Osteoblast (primary cell): ENCODE results near the gene CALHM6. TPM values are rescaled to one million over a fixed set of nuclear protein-coding genes. Genes with fewer than 3 reads are reported as not detected.

Experiments used
- DNase-seq: peaks from one replicate; pipeline ENCODE4 v3.0.0; 2011; ENCODE audit warnings: low spot score, mixed read lengths; ENCODE audit not compliant: insufficient read length; ENCODE audit errors: missing footprints
- H2AFZ ChIP-seq: 2 replicates; pipeline ENCODE4 v1.6.0; 2011; ENCODE audit warnings: mild to moderate bottlenecking, low read length
- H3K27ac ChIP-seq: 2 replicates; pipeline ENCODE4 v1.5.1; 2011; ENCODE audit warnings: mild to moderate bottlenecking, low read depth, low read length, moderate library complexity
- H3K27me3 ChIP-seq: 2 replicates; pipeline ENCODE4 v1.6.0; 2012; ENCODE audit warnings: mild to moderate bottlenecking, control low read depth, inconsistent platforms, low read length, moderate library complexity; ENCODE audit not compliant: insufficient read depth
- H3K36me3 ChIP-seq: 2 replicates; pipeline ENCODE4 v1.5.1; 2011; ENCODE audit warnings: mild to moderate bottlenecking, low read length, control low read depth, moderate library complexity; ENCODE audit not compliant: insufficient read depth
- H3K4me1 ChIP-seq: 2 replicates; pipeline ENCODE4 v1.5.1; 2011; ENCODE audit warnings: mild to moderate bottlenecking, low read length, control low read depth, moderate library complexity; ENCODE audit not compliant: insufficient read depth
- H3K4me2 ChIP-seq: 2 replicates; pipeline ENCODE4 v1.6.0; 2011; ENCODE audit warnings: mild to moderate bottlenecking, low read length; ENCODE audit not compliant: insufficient read depth
- H3K4me3 ChIP-seq: fragments of 200-600 bp; sonication (generic); 3 replicates; pipeline ENCODE4 v1.5.1; 2012; ENCODE audit warnings: mild to moderate bottlenecking, low read length, inconsistent platforms; ENCODE audit not compliant: insufficient read depth
- H3K79me2 ChIP-seq: 2 replicates; pipeline ENCODE4 v1.6.0; 2012; ENCODE audit warnings: mild to moderate bottlenecking, low read length, control low read depth, inconsistent platforms; ENCODE audit not compliant: insufficient read depth
- H3K9me3 ChIP-seq: 2 replicates; pipeline ENCODE4 v1.5.1; 2011; ENCODE audit warnings: low read depth, low read length, control low read depth
- H4K20me1 ChIP-seq: 2 replicates; pipeline ENCODE4 v1.6.0; 2012; ENCODE audit warnings: mild to moderate bottlenecking, low read length, control low read depth; ENCODE audit not compliant: insufficient read depth
- total RNA-seq: library from RNA; depleted of rRNA; stranded (reverse); fragments of >200 nt; gene quantifications from 2 replicates; pipeline ENCODE4 v1.2.3, GENCODE V29; 2012
- TF ChIP-seq, protein P1 (sequence below): IDR thresholded peaks from 2 replicates; pipeline ENCODE4 v1.5.1; 2011; ENCODE audit warnings: mild to moderate bottlenecking, low read depth, low read length, moderate library complexity; ENCODE audit errors: extremely low read depth

The CALHM6 gene
- total RNA-seq, 1 donor, result 0.72 TPM

DNA sequence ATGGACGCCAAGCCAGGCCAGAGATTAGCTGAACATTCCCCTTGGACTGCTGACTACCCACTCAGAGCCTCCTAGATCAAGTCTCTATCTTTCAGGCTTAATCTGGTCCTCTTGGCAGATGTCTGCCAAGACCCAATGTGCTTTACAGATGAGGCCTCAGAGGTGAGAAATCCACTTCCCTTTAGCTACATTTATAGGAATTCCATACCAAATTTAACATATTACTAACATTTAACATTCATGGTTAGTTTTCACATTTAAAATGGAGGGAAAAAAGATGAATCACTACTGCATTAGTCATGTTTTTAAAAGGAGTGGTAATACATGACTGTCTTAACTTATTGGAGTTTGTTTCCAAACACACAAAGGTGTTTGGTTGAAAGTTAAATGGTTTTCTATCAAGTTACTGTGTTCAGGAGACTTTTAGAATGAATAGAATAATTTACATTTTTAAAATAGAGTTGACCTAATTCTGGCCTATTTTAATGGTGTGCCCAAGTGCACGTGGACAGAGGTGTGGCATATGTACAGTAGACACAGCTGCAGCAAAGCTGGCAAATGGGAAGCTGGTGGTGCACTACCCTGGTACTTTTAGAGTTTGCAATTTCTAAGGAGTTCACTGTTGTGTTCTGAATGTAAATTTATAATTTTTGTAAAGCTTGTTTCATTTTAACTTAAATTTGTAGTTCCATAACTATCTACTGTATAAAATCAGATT, 41.9 kb upstream of the CALHM6 start:
- no peak for DNase-seq
- Histone ChIP-seq H3K27ac (peak overlapping the region; percentile 6), H3K9me3 (no peaks in the 10 kb centered on the region), H3K79me2 (peaks cover 79% of the 10 kb centered on the region), H3K4me2 (no peak overlapping the region), H3K36me3 (peaks cover 5% of the 10 kb centered on the region), H3K27me3 (no peaks in the 10 kb centered on the region), H4K20me1 (peaks cover 7% of the 10 kb centered on the region), H3K4me1 (peaks cover 15% of the 10 kb centered on the region), H3K4me3 (no peak overlapping the region), H2AFZ (no peak overlapping the region)
- TF ChIP-seq, protein P1, sequence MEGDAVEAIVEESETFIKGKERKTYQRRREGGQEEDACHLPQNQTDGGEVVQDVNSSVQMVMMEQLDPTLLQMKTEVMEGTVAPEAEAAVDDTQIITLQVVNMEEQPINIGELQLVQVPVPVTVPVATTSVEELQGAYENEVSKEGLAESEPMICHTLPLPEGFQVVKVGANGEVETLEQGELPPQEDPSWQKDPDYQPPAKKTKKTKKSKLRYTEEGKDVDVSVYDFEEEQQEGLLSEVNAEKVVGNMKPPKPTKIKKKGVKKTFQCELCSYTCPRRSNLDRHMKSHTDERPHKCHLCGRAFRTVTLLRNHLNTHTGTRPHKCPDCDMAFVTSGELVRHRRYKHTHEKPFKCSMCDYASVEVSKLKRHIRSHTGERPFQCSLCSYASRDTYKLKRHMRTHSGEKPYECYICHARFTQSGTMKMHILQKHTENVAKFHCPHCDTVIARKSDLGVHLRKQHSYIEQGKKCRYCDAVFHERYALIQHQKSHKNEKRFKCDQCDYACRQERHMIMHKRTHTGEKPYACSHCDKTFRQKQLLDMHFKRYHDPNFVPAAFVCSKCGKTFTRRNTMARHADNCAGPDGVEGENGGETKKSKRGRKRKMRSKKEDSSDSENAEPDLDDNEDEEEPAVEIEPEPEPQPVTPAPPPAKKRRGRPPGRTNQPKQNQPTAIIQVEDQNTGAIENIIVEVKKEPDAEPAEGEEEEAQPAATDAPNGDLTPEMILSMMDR, result no peak

DNA sequence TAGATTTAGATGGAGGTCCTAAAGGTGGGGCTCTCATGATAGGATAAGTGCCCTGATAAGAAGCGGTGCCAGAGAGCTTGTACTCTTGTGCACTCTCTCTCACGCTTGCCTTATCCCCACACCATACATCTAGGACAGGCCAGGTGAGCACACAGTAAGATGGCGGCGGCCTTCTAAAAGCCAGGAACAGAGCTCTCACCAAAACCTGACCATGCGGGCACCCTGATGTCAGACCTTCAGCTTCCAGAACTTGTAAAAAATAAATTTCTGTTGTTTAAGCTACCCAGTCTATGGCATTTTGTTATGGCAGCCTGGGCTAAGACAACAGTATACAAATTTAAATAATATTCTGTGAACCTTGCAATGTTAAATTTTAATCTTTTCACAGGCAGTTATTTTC, 40.8 kb upstream of the CALHM6 start:
- Histone ChIP-seq H3K79me2 (peaks cover 79% of the 10 kb centered on the region), H3K4me1 (peaks cover 18% of the 10 kb centered on the region), H3K4me2 (no peak overlapping the region), H3K27ac (no peak overlapping the region), H2AFZ (no peak overlapping the region), H4K20me1 (peaks cover 7% of the 10 kb centered on the region), H3K9me3 (no peaks in the 10 kb centered on the region), H3K4me3 (no peak overlapping the region), H3K27me3 (no peaks in the 10 kb centered on the region), H3K36me3 (peaks cover 5% of the 10 kb centered on the region)
- TF ChIP-seq, protein P1, result no peak
- DNase-seq, result no peak

DNA sequence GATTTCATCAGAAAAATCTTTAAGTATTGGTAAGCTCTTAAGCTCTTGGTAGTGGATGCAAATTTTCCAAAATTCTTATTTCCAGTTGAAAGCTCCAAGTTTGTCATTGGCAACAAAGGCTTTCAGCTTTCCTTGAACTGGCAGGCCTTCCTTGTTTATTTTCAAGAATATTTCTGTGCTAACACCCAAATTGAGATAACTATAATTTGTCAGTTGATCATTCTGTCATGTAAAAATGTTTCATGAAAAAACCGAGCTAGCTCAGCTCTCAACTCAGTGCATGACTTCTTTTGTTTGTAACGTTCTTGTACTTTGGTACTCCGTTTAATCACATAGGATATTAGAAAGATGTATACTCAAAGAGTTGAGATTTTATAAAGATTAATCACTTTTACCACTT, 38.9 kb upstream of the CALHM6 start:
- TF ChIP-seq, protein P1, result no peak
- DNase-seq, result no peak
- Histone ChIP-seq H3K4me3 (no peak overlapping the region), H3K4me1 (peaks cover 18% of the 10 kb centered on the region), H3K9me3 (no peaks in the 10 kb centered on the region), H4K20me1 (peaks cover 3% of the 10 kb centered on the region), H3K4me2 (no peak overlapping the region), H2AFZ (no peak overlapping the region), H3K36me3 (peaks cover 14% of the 10 kb centered on the region), H3K27ac (no peak overlapping the region), H3K27me3 (no peaks in the 10 kb centered on the region), H3K79me2 (peaks cover 76% of the 10 kb centered on the region)

DNA sequence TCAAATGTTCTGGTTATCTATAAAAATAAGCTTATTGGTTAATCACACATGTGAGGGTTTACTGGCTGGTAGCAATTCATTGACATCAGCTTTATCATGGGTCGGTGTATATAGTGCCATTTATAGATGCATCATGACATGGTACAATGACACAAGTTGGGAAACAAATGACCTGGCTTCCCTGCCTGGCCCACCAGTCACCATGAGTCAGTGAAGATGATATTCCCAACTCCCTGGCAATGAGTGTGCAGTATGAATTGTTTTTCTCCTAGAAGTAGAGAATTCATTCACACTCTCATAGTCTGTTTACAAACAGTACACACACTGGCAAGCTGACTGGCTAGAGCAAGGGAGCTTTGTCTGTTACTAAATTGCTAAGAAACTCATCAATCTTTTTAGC, 37.2 kb upstream of the CALHM6 start:
- H3K79me2 ChIP-seq, result peaks cover 61% of the 10 kb centered on the region
- DNase-seq, result peak; percentile 67

More for the DNA sequence above, 37.2 kb upstream of the CALHM6 start:
- Histone ChIP-seq H3K36me3 (peaks cover 30% of the 10 kb centered on the region), H3K27ac (peak overlapping the region; percentile 29), H2AFZ (no peak overlapping the region), H4K20me1 (no peaks in the 10 kb centered on the region), H3K27me3 (no peaks in the 10 kb centered on the region), H3K4me2 (no peak overlapping the region), H3K4me3 (no peak overlapping the region), H3K4me1 (peaks cover 14% of the 10 kb centered on the region), H3K9me3 (no peaks in the 10 kb centered on the region)
- TF ChIP-seq, protein P1, result no peak
